ENCODE data around the gene NRXN3. TPM values are rescaled to one million over a fixed set of nuclear protein-coding genes. Genes with fewer than 3 reads are reported as not detected.

Gene NRXN3
- total RNA-seq, 4 donors from 2014 or later = 4.1 to 11.9 (median 5.8) TPM

DNA sequence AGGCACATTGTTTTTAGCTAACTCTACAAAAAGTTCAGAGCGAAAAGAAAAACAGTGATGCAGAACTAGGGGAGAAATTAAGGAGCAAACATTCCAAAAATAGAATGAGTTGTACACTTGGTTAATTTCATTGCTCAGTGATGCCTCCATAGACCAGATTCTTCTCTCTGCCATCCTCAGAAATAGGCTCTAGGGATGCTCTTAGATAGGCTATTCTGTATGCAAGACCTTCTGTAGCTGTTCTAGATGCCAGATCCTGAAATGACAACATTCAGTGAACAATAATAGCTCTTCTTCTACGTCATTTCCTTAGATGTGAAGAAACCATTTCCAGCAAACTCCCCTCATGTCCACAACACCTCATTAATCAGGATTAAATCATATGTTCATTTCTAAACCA lies 1574.9 kb downstream of the NRXN3 start:
- in situ Hi-C loops (cut with MboI; ENCODE audit: low pct_ligation_motif_present in 1 of 4, low pct_unique_long_range_greater_than_20kb in 1 of 4, low sequenced_read_pairs in 3 of 4) (no loop called here), intact Hi-C loops (cut with DNase I; ENCODE audit: low total_unique reads) (no loop called here)
- H3K4me3 ChIP-seq = no peak overlapping the region
- H3K9me3 ChIP-seq = no peaks in the 10 kb centered on the region
- DNase-seq = no peak
- H3K36me3 ChIP-seq = no peaks in the 10 kb centered on the region
- 63 to 77% methylated on average over 2 of the region's 2 CpGs for WGBS, 2 donors (ENCODE audit: low coverage in 1 of 2)
- no peaks in the 10 kb centered on the region for H3K4me1 ChIP-seq
- no peak overlapping the region for H3K27ac ChIP-seq
- TF ChIP-seq, protein P1, sequence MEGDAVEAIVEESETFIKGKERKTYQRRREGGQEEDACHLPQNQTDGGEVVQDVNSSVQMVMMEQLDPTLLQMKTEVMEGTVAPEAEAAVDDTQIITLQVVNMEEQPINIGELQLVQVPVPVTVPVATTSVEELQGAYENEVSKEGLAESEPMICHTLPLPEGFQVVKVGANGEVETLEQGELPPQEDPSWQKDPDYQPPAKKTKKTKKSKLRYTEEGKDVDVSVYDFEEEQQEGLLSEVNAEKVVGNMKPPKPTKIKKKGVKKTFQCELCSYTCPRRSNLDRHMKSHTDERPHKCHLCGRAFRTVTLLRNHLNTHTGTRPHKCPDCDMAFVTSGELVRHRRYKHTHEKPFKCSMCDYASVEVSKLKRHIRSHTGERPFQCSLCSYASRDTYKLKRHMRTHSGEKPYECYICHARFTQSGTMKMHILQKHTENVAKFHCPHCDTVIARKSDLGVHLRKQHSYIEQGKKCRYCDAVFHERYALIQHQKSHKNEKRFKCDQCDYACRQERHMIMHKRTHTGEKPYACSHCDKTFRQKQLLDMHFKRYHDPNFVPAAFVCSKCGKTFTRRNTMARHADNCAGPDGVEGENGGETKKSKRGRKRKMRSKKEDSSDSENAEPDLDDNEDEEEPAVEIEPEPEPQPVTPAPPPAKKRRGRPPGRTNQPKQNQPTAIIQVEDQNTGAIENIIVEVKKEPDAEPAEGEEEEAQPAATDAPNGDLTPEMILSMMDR (IDR thresholded peaks at IDR 0.05) = no peak
- TF ChIP-seq EP300 (IDR thresholded peaks at IDR 0.05; ENCODE audit: low read depth) (no peak), POLR2AphosphoS5 (IDR thresholded peaks at IDR 0.05) (no peak), POLR2A (IDR thresholded peaks at IDR 0.05) (no peak)
- H3K27me3 ChIP-seq = no peaks in the 10 kb centered on the region

DNA sequence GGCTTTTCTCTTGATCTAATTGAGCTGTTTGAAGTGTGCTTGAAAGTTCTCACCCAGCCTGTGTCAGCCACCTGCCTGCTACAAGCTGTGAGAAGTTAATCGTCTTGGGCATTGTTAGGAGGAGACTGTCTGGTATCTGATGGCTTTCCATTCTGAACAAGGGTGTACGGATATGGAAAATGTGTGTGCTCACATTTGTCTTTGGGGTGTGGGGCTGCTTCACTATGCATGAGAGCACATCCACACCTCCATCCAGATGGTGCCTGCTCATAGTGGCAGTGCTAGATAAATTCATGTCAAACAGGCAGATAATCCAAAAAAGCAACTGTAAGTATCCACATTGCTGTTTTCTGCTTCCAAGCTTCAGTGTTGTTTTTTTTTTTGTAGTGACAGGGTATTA lies 1578.9 kb downstream of the NRXN3 start:
- in situ Hi-C loops (cut with MboI; ENCODE audit: low pct_ligation_motif_present in 1 of 4, low pct_unique_long_range_greater_than_20kb in 1 of 4, low sequenced_read_pairs in 3 of 4) (no loop called here), intact Hi-C loops (cut with DNase I; ENCODE audit: low total_unique reads) (no loop called here)
- Histone ChIP-seq H3K27ac (no peak overlapping the region), H3K27me3 (no peaks in the 10 kb centered on the region), H3K36me3 (no peaks in the 10 kb centered on the region), H3K4me3 (no peak overlapping the region), H3K4me1 (no peaks in the 10 kb centered on the region), H3K9me3 (no peaks in the 10 kb centered on the region)
- no peak for TF ChIP-seq POLR2A (IDR thresholded peaks at IDR 0.05)
- TF ChIP-seq, protein P1 (IDR thresholded peaks at IDR 0.05) = no peak
- TF ChIP-seq POLR2AphosphoS5 (IDR thresholded peaks at IDR 0.05) = no peak
- TF ChIP-seq EP300 (IDR thresholded peaks at IDR 0.05; ENCODE audit: low read depth) = no peak
- WGBS, 2 donors (ENCODE audit: low coverage in 1 of 2) = 73% methylated on average over 2 of the region's 2 CpGs; no CpG with 5 or more reads in 1 of the 2 donors
- DNase-seq = no peak

DNA sequence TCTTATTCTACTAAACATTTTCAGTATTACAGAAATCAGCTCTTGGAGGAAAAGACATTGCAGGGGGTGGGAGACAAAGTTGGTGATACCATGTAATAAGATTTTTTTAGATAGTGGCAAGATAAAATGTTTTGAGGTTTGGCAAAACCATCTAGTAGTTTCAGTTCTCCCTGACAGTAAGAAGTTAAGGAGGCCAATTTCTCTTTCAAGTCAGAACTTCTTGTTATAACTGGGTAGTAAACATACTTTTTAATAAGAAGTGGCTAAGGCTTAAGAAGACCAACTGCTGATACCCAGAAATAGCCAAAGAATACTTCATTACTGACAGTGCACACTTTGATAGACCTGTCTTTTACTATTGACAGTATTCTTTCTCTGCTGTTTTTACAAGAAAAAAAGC lies 1588.8 kb downstream of the NRXN3 start:
- Histone ChIP-seq H3K27ac (no peak overlapping the region), H3K4me3 (no peak overlapping the region), H3K9me3 (no peaks in the 10 kb centered on the region), H3K27me3 (no peaks in the 10 kb centered on the region), H3K36me3 (no peaks in the 10 kb centered on the region), H3K4me1 (no peaks in the 10 kb centered on the region)
- intact Hi-C loops (cut with DNase I; ENCODE audit: low total_unique reads) = no loop called here
- TF ChIP-seq, protein P1 (IDR thresholded peaks at IDR 0.05) = no peak
- TF ChIP-seq EP300 (IDR thresholded peaks at IDR 0.05; ENCODE audit: low read depth) (no peak), POLR2AphosphoS5 (IDR thresholded peaks at IDR 0.05) (no peak), POLR2A (IDR thresholded peaks at IDR 0.05) (no peak)
- in situ Hi-C loops (cut with MboI; ENCODE audit: low pct_ligation_motif_present in 1 of 4, low pct_unique_long_range_greater_than_20kb in 1 of 4, low sequenced_read_pairs in 3 of 4) = no loop called here
- DNase-seq = no peak

DNA sequence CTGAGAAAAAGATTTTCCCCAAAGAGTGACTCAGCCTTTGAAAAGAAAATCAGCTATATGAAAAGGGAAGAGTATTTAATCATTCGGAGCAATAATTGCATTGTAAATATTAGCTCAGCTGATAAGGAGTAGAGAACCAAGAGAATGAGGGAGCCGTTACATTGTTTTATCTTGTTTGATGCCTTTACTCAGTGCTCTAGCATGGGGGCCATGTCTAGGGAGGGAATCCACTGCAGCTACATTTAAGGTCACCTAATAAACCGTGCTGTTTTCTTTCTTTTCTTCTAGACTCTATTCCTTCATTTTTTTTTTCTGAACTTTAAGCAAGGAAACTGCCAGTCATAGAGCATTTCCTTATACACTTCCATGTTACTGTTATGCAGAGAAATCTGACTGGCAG lies 1594.2 kb downstream of the NRXN3 start:
- intact Hi-C loops (cut with DNase I; ENCODE audit: low total_unique reads) = no loop called here
- no peaks in the 10 kb centered on the region for H3K27me3 ChIP-seq
- H3K27ac ChIP-seq = no peak overlapping the region
- in situ Hi-C loops (cut with MboI; ENCODE audit: low pct_ligation_motif_present in 1 of 4, low pct_unique_long_range_greater_than_20kb in 1 of 4, low sequenced_read_pairs in 3 of 4) = no loop called here
- no peaks in the 10 kb centered on the region for H3K9me3 ChIP-seq
- H3K4me3 ChIP-seq = no peak overlapping the region
- no peak for DNase-seq
- 43 to 48% methylated on average over 3 of the region's 3 CpGs for WGBS, 2 donors (ENCODE audit: low coverage in 1 of 2)
- H3K36me3 ChIP-seq = no peaks in the 10 kb centered on the region
- TF ChIP-seq POLR2A (IDR thresholded peaks at IDR 0.05) = no peak
- no peak for TF ChIP-seq POLR2AphosphoS5 (IDR thresholded peaks at IDR 0.05)
- TF ChIP-seq, protein P1 (IDR thresholded peaks at IDR 0.05) = no peak
- TF ChIP-seq EP300 (IDR thresholded peaks at IDR 0.05; ENCODE audit: low read depth) = no peak
- no peaks in the 10 kb centered on the region for H3K4me1 ChIP-seq
